BLaER1 (cell line): ENCODE data around the gene RUVBL1.

Experiments
- H3K27ac ChIP-seq: shearing (Covaris generic); formaldehyde crosslinking; 2 replicates; pipeline ENCODE4 v1.8.1; 2022
- H3K27me3 ChIP-seq: shearing (Covaris generic); formaldehyde crosslinking; 2 replicates; pipeline ENCODE4 v1.8.1; 2022
- H3K36me3 ChIP-seq: shearing (Covaris generic); formaldehyde crosslinking; 2 replicates; pipeline ENCODE4 v1.8.1; 2022
- H3K4me1 ChIP-seq: shearing (Covaris generic); formaldehyde crosslinking; 2 replicates; pipeline ENCODE4 v1.8.1; 2022
- H3K4me2 ChIP-seq: shearing (Covaris generic); formaldehyde crosslinking; 2 replicates; pipeline ENCODE4 v1.8.1; 2022
- H3K4me3 ChIP-seq: shearing (Covaris generic); formaldehyde crosslinking; 2 replicates; pipeline ENCODE4 v1.8.1; 2022
- H3K9ac ChIP-seq: shearing (Covaris generic); formaldehyde crosslinking; 2 replicates; pipeline ENCODE4 v1.8.1; 2022
- H3K9me3 ChIP-seq: shearing (Covaris generic); formaldehyde crosslinking; 2 replicates; pipeline ENCODE4 v1.8.1; 2022
- H4K20me1 ChIP-seq: shearing (Covaris generic); formaldehyde crosslinking; 2 replicates; pipeline ENCODE4 v1.8.1; 2022
- Cebpa-rat ChIP-seq: shearing (Covaris generic); IDR thresholded peaks from 2 replicates; pipeline ENCODE4 v1.8.1; 2022

RUVBL1 gene

GRCh38 chr3:128071771-128072453, 51.7 kb downstream of the RUVBL1 start:
- no peak for TF ChIP-seq Cebpa-rat
- Histone ChIP-seq H3K4me2 (no peak overlapping the region), H3K9me3 (no peaks in the 10 kb centered on the region), H3K9ac (0 out of 2 replicates have a peak overlapping the region, but pooled peaks have one; percentile 22), H4K20me1 (peaks cover 97% of the 10 kb centered on the region), H3K4me3 (no peak overlapping the region), H3K27me3 (peaks cover 14% of the 10 kb centered on the region), H3K36me3 (peaks cover 76% of the 10 kb centered on the region), H3K27ac (no peak overlapping the region), H3K4me1 (peaks cover 14% of the 10 kb centered on the region)

GRCh38 chr3:128070898-128071591, 52.6 kb downstream of the RUVBL1 start:
- Histone ChIP-seq H3K4me2 (no peak overlapping the region), H3K27ac (no peak overlapping the region), H3K4me3 (no peak overlapping the region), H3K27me3 (peaks cover 6% of the 10 kb centered on the region), H3K9ac (0 out of 2 replicates have a peak overlapping the region, but pooled peaks have one; percentile 22), H3K36me3 (peaks cover 81% of the 10 kb centered on the region), H3K4me1 (peaks cover 5% of the 10 kb centered on the region), H3K9me3 (no peaks in the 10 kb centered on the region), H4K20me1 (peaks cover 97% of the 10 kb centered on the region)
- TF ChIP-seq Cebpa-rat, result no peak

GRCh38 chr3:128069271-128069670, 54.3 kb downstream of the RUVBL1 start:
- Histone ChIP-seq H3K4me2 (no peak overlapping the region), H3K4me1 (no peaks in the 10 kb centered on the region), H3K9me3 (no peaks in the 10 kb centered on the region), H3K9ac (no peak overlapping the region), H3K36me3 (peaks cover 98% of the 10 kb centered on the region), H3K27ac (no peak overlapping the region), H3K4me3 (no peak overlapping the region), H4K20me1 (peaks cover 97% of the 10 kb centered on the region), H3K27me3 (no peaks in the 10 kb centered on the region)
- no peak for TF ChIP-seq Cebpa-rat

GRCh38 chr3:128068156-128068620, 55.4 kb downstream of the RUVBL1 start:
- Histone ChIP-seq H3K27me3 (no peaks in the 10 kb centered on the region), H3K36me3 (peaks cover 100% of the 10 kb centered on the region), H3K9me3 (no peaks in the 10 kb centered on the region), H4K20me1 (peaks cover 97% of the 10 kb centered on the region), H3K9ac (no peak overlapping the region), H3K4me3 (no peak overlapping the region), H3K4me1 (no peaks in the 10 kb centered on the region), H3K4me2 (no peak overlapping the region), H3K27ac (no peak overlapping the region)
- TF ChIP-seq Cebpa-rat, result no peak

GRCh38 chr3:128067489-128067888, 56.1 kb downstream of the RUVBL1 start:
- Histone ChIP-seq H3K9ac (no peak overlapping the region), H4K20me1 (peaks cover 97% of the 10 kb centered on the region), H3K27ac (no peak overlapping the region), H3K4me1 (no peaks in the 10 kb centered on the region), H3K27me3 (no peaks in the 10 kb centered on the region), H3K4me2 (no peak overlapping the region), H3K36me3 (peaks cover 100% of the 10 kb centered on the region), H3K4me3 (no peak overlapping the region), H3K9me3 (no peaks in the 10 kb centered on the region)
- no peak for TF ChIP-seq Cebpa-rat

- TF ChIP-seq Cebpa-rat, result no peak
- Histone ChIP-seq H3K4me1 (no peaks in the 10 kb centered on the region), H3K36me3 (peaks cover 100% of the 10 kb centered on the region), H3K9me3 (no peaks in the 10 kb centered on the region), H3K27me3 (no peaks in the 10 kb centered on the region), H4K20me1 (peaks cover 97% of the 10 kb centered on the region), H3K4me2 (no peak overlapping the region), H3K27ac (no peak overlapping the region), H3K4me3 (no peak overlapping the region), H3K9ac (no peak overlapping the region)
Measured at GRCh38 chr3:128066676-128067075, 56.9 kb downstream of the RUVBL1 start.

GRCh38 chr3:128066114-128066513, 57.5 kb downstream of the RUVBL1 start:
- H3K27me3 ChIP-seq, result no peaks in the 10 kb centered on the region
- no peak overlapping the region for H3K27ac ChIP-seq
- H3K4me3 ChIP-seq, result no peak overlapping the region
- H4K20me1 ChIP-seq, result peaks cover 97% of the 10 kb centered on the region
- no peak overlapping the region for H3K9ac ChIP-seq
- no peak overlapping the region for H3K4me2 ChIP-seq
- peaks cover 100% of the 10 kb centered on the region for H3K36me3 ChIP-seq
- TF ChIP-seq Cebpa-rat, result no peak
- no peaks in the 10 kb centered on the region for H3K9me3 ChIP-seq
- no peaks in the 10 kb centered on the region for H3K4me1 ChIP-seq

- H3K4me2 ChIP-seq, result no peak overlapping the region
- H4K20me1 ChIP-seq, result peaks cover 96% of the 10 kb centered on the region
- H3K9ac ChIP-seq, result no peak overlapping the region
- H3K4me3 ChIP-seq, result no peak overlapping the region
- H3K27ac ChIP-seq, result no peak overlapping the region
- H3K36me3 ChIP-seq, result peaks cover 100% of the 10 kb centered on the region
- H3K9me3 ChIP-seq, result no peaks in the 10 kb centered on the region
- no peaks in the 10 kb centered on the region for H3K4me1 ChIP-seq
- TF ChIP-seq Cebpa-rat, result no peak
- H3K27me3 ChIP-seq, result no peaks in the 10 kb centered on the region
Measured at GRCh38 chr3:128064962-128065361, 58.6 kb downstream of the RUVBL1 start.

GRCh38 chr3:128063865-128064264, 59.7 kb downstream of the RUVBL1 start:
- Histone ChIP-seq H3K27ac (no peak overlapping the region), H3K9me3 (no peaks in the 10 kb centered on the region), H3K4me2 (no peak overlapping the region), H3K4me1 (no peaks in the 10 kb centered on the region), H4K20me1 (peaks cover 96% of the 10 kb centered on the region), H3K9ac (no peak overlapping the region), H3K36me3 (peaks cover 100% of the 10 kb centered on the region), H3K27me3 (no peaks in the 10 kb centered on the region), H3K4me3 (no peak overlapping the region)
- no peak for TF ChIP-seq Cebpa-rat

GRCh38 chr3:128062033-128062745, 61.4 kb downstream of the RUVBL1 start:
- H3K9ac ChIP-seq, result no peak overlapping the region
- H4K20me1 ChIP-seq, result peaks cover 93% of the 10 kb centered on the region
- no peak for TF ChIP-seq Cebpa-rat

More at GRCh38 chr3:128062033-128062745, 61.4 kb downstream of the RUVBL1 start:
- Histone ChIP-seq H3K36me3 (peaks cover 100% of the 10 kb centered on the region), H3K4me2 (no peak overlapping the region), H3K9me3 (no peaks in the 10 kb centered on the region), H3K27me3 (no peaks in the 10 kb centered on the region), H3K4me1 (no peaks in the 10 kb centered on the region), H3K4me3 (no peak overlapping the region), H3K27ac (no peak overlapping the region)
